Omental fat pad (tissue), 4 donors: ENCODE data around the gene TSACC. TPM values are rescaled to one million over a fixed set of nuclear protein-coding genes. Genes with fewer than 3 reads are reported as not detected.
"Not testable (repeated sequence)": the region's sequence is repeated elsewhere in the genome, so short reads cannot be mapped to it uniquely, and the experiment has no call there.

Source experiments
- ATAC-seq: fragments of 150-250 bp; one replicate; pipeline ENCODE4 v1.9.1; 2016; ENCODE audit warnings: mild to moderate bottlenecking, moderate library complexity; ENCODE audit not compliant: low FRiP score
- DNase-seq: peaks from one replicate; pipeline ENCODE4 v3.0.0-alpha.2; 2019; ENCODE audit warnings: low spot score
- total RNA-seq, 4 donors: library from RNA; depleted of rRNA; stranded (reverse); fragments of >200 nt; gene quantifications; one replicate each; pipeline ENCODE4 v1.1.0, GENCODE V29; 2016
- TF ChIP-seq, protein P1 (sequence below), 3 donors: fragments of 450-650 bp; IDR thresholded peaks; one replicate each; pipeline ENCODE4 v1.5.1; 2016 to 2017; ENCODE audit warnings: antibody characterized with exemption in 3 of 3, mild to moderate bottlenecking in 3 of 3, moderate library complexity in 2 of 3

TSACC gene
- total RNA-seq, 4 donors from 2014 or later, result not detected

GRCh38 chr1:156368157-156368658 lies 29.9 kb downstream of the TSACC start:
- TF ChIP-seq, protein P1, sequence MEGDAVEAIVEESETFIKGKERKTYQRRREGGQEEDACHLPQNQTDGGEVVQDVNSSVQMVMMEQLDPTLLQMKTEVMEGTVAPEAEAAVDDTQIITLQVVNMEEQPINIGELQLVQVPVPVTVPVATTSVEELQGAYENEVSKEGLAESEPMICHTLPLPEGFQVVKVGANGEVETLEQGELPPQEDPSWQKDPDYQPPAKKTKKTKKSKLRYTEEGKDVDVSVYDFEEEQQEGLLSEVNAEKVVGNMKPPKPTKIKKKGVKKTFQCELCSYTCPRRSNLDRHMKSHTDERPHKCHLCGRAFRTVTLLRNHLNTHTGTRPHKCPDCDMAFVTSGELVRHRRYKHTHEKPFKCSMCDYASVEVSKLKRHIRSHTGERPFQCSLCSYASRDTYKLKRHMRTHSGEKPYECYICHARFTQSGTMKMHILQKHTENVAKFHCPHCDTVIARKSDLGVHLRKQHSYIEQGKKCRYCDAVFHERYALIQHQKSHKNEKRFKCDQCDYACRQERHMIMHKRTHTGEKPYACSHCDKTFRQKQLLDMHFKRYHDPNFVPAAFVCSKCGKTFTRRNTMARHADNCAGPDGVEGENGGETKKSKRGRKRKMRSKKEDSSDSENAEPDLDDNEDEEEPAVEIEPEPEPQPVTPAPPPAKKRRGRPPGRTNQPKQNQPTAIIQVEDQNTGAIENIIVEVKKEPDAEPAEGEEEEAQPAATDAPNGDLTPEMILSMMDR (IDR thresholded peaks at IDR 0.05), result no peak
- ATAC-seq, result no peak
- DNase-seq, result no peak

DNA sequence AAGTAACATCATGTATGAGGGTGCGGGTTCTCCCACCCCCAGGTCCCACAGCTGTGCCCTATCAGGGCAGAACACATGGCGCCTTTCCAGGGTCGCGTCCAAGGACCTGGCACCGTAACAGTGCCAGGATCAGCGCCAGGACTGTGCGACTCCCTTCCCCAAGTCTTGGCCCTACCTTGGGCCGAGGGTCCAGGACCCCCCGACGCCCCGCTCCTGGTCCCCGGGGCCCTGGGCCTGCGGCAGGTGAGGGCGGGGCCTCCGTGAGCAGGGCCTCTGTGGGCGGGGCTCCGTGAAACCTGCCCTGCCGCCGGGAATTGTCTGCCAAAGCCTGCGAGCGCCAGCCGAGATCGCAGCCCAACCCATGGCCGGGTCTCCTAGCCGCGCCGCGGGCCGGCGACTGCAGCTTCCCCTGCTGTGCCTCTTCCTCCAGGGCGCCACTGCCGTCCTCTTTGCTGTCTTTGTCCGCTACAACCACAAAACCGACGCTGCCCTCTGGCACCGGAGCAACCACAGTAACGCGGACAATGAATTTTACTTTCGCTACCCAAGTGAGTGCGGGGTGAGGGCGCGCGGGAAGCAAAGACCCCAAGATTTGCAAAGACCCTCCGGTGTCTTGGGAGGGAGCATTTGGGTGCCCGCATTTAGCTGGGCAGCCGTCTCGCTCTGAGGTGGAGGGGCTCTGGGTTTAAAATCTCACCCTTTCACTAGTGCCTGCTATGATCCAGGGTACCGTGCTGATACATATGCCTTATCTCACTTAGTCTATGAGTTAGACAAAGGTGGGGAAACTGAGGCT lies 30.8 kb downstream of the TSACC start, which contains the start of gene RHBG:
RHBG (plus strand) TSS at position 323 of the 796 bp plus-strand sequence; CDS start at position 362, 39 bp downstream.
- DNase-seq (no peak), ATAC-seq (peak; percentile 45)
- TF ChIP-seq, protein P1 (IDR thresholded peaks at IDR 0.05), result no peak

DNA sequence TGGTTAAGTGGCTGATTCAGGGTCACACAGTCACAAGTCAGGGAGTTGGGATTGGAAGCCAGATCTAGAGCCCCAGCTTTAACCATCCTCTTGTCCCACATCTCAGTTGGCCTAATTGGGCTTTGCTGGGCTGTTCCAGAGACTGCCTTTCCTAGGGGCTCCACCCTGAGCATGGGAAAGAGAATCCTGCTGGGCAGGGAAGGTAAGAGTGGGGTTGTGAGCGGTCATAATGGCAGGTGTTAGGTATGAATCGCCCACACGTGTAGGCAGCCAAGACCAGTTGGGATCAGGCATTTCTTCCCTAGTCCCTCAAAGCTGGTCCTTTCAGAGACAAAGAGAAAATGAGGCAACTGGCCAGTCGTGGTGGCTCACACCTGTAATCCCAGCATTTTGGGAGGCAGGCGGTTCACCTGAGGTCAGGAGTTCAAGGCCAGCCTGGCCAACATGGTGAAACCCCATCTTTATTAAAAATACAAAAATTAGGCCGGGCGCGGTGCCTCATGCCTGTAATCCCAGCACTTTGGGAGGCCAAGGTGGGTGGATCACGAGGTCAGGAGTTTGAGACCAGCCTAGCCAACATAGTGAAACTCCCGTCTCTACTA lies 31.5 kb downstream of the TSACC start:
- not testable (repeated sequence) for ATAC-seq, DNase-seq

GRCh38 chr1:156371553-156372264 lies 33.4 kb downstream of the TSACC start:
- DNase-seq (peak; percentile 71), ATAC-seq (peak; percentile 26)
- TF ChIP-seq, protein P1 (IDR thresholded peaks at IDR 0.05), result no peak

- no peak for ATAC-seq
- TF ChIP-seq, protein P1 (IDR thresholded peaks at IDR 0.05), result no peak
- DNase-seq, result no peak
Measured at GRCh38 chr1:156372265-156372586, 33.9 kb downstream of the TSACC start.

DNA sequence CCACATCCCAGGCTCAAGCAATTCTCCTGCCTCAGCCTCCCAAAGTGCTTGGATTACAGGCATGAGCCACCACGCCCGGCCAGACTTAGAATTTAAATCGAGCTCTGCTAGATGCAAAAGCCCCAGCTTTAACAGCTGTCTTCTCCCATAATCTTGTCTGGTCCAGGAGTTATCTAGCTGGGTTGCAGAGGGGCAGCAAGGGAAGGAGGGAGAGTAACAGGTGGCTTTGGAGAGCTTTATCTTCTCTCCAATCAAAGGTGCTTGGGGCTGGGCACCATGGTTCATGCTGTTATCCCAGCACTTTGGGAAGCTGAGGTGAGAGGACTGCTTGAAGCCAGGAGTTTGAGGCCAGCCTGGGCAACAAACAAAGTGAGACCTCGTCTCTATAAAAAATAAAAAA lies 34.5 kb downstream of the TSACC start:
- no peak for DNase-seq
- ATAC-seq, result no peak
- TF ChIP-seq, protein P1 (IDR thresholded peaks at IDR 0.05), result no peak

DNA sequence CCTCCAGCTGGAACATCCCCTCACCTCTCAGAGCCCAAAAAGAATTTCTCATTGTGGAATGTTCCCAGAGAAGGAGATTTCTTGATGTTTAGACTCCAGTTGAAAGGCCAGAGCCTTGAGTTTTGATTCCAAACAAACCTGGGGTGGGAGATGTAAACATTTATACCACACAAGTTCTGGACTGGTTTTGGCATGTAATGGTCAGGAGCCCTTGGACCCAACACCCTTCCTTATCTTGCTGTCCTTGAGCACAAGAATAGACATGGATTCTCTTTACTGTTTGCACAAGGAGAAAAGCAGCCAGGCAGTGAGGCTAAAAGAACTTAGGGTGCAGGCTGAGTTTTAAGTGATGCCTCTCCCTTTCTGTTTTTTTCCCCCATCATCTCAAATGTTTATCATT lies 35.2 kb downstream of the TSACC start:
- DNase-seq (no peak), ATAC-seq (no peak)
- TF ChIP-seq, protein P1 (IDR thresholded peaks at IDR 0.05), result no peak
